ENCODE results near the gene ZBTB7B.

Gene ZBTB7B

DNA sequence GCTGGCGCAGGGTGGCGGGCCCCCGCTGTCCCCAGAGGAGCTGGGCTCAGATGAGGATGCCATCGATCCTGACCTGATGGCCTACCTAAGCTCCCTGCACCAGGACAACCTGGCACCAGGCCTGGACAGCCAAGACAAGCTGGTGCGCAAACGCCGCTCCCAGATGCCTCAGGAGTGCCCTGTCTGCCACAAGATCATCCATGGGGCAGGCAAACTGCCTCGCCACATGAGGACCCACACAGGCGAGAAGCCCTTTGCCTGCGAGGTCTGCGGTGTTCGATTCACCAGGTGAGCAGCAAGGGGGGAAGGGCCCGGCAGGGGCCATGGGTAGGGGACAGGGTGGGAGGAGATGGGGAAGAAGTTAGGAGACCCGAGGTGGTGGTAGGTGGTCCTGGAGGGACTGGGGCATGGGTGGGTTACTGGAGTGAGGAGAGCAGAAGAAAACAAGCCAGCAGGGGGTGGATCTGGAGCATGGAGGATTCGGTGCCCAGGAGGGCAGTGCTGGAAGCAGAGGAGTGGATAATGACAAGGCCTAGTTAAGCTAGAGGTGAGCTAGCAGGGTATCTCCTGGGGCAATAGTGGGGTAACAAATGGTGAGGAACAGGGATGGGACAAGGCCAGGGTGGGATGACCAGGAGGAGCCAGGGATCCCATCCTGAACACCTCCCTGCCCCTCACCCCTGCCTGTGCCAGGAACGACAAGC is 13.1 kb downstream of the ZBTB7B start:
- DNase-seq (ENCODE audit: low read depth in 3 of 3, low spot score in 1 of 3) = no peak

DNA sequence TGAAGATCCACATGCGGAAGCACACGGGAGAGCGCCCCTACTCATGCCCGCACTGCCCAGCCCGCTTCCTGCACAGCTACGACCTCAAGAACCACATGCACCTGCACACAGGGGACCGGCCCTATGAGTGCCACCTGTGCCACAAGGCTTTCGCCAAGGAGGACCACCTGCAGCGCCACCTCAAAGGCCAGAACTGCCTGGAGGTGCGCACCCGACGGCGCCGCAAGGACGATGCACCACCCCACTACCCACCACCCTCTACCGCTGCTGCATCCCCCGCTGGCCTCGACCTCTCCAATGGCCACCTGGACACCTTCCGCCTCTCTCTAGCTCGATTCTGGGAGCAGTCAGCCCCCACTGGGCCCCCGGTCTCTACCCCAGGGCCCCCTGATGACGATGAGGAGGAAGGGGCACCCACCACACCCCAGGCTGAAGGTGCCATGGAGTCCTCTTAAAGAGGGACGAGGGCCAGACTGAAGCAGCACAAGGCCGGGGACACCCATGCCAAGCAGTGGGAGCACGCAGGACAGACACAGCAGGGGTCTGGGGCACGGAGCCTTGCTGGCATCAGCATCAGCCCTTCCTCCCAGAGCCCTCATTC is 13.7 kb downstream of the ZBTB7B start:
- DNase-seq (ENCODE audit: low read depth in 3 of 3, low spot score in 1 of 3) = no peak

DNA sequence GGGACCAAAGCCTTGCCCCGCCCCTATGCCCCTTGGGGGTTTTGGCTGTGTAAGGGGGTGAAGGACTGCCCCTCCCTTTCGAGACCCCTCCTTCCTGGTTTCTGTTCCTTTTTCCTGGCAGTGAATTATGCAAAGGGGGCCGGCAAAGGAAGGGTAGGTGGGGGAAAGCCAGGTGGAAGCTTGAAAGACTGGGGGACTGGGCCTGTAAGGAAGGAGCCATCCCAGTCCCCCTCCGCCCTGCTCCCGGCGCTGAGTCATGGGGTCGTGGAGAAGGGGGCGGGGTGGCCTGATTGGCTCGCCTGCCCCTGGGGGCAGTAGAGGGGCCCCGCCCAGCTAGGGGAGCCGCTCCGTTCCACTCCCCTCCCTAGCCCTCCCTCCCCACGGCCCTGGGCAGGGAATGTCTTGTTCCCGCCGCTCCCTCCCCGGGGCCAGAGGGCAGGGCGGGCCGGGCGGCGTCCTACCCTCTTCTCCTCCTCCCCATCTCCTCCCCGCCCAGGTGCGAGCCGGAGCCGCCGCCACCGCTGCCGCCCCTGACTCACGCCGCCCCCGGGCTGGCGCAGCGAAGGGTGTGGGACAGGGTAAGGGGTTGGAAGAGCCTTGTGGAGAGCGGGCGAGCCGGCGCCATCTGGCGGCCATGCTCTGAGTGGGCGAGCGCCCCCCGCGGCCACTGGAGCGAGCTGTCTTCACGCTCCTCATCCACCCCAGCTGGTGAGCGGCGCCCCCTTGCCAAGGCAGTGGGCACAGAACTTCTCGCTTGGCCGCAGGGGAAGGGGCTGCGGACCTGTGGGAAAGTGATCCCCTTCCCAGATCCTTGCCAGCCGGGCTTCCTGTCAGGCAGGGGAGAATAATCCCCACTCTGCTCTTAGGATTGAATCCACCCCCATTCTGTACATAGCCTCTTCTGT is 14.7 kb downstream of the ZBTB7B start:
- peak; percentile 80 to 92 (median 89) for DNase-seq (ENCODE audit: low read depth in 3 of 3, low spot score in 1 of 3)

DNA sequence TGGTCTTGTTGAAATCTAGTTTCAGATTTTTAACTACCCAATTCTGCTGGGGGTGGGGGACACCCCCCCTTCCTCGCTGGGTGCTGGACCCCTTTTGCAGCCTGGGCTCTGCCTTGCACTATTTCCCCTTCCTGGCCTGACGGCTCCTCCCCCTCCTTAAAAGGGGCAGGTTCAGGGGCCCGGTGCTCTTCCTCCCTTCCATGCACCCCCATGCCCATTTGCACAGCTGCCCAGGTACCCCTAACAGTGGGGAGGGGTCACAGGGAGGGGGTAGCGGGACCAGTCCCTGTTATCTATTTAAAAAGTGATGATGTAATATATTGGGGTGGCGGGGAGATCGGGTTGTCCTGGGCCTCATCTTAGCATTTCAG is 15.3 kb downstream of the ZBTB7B start:
- DNase-seq (ENCODE audit: low read depth in 3 of 3, low spot score in 1 of 3) = no peak

DNA sequence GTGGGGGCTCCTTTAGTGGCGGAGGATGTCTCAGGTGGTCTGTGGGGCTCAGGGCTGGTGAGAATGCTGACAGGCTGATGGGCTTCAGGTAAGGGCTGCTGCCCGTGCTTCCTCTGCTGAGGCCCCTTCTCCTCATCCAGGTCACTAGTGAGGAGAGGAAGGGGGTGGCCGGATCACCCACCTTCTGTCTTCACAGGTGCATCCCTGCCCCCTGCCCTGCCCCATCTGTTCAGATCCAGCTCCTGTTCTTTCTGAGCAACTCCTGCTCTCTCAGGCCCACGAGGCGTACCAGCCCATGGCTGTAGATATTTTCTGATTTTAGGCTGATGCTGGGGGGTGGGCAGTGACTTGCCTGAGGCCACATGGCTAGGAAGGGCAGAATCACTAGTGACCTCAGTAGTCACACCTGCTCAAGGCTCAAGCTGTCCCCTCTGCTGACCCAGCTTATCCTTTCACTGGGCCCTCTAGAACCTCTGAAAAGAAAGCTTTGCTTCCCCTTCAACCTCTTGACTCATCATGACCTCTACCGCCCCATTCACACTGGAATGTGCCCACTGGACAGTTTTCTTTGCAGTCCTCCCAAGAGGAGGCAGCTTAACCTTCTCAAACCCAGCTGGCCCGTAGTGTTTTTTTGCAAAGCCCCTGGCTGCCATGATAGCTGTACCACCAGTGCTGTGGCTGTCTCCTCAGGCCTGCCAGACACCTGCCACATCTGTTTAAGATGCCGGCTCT is 16.2 kb downstream of the ZBTB7B start:
- no peak for DNase-seq (ENCODE audit: low read depth in 3 of 3, low spot score in 1 of 3)

DNA sequence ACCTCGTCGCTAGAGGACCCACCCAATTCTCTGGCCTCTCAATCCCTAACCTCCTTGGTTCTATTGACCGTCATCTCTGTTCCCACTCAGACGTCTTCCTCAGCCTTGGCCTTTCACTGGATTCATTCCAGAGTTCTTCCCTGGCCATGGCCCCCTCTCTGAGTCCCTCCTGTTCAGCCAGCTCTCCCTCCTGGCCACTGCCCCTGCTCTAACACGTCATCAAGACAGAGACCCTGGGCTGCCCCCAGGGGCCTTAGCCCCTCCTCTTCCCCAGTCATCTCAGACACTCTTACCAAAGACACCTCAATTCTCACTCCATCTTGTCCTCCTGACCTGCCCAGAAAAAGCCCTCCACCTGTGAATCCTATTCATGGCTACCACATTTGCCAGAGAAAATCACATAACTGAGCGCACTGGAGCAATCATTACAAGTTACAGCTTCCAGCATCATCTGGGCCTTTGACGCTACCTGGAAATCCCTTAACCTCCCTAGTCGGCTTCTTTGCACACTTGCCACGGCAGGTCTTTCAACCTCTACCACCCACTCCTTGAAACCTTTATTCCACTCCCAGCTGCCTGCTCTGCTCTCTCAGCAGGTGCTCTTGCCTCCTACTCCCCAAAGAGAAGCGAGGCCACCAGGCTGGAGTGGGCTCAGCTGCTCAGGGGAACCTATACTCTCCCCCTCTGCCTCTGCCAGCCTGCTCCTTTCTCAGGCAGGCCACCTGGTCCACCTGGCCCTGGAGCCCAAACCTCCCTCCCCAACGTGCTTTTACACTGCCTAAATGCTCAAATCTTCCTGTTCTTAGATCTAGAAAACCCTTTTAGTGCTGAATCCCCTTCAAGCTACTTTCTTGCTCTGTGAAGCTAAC is 17.0 kb downstream of the ZBTB7B start:
- no peak for DNase-seq (ENCODE audit: low read depth in 3 of 3, low spot score in 1 of 3)

DNA sequence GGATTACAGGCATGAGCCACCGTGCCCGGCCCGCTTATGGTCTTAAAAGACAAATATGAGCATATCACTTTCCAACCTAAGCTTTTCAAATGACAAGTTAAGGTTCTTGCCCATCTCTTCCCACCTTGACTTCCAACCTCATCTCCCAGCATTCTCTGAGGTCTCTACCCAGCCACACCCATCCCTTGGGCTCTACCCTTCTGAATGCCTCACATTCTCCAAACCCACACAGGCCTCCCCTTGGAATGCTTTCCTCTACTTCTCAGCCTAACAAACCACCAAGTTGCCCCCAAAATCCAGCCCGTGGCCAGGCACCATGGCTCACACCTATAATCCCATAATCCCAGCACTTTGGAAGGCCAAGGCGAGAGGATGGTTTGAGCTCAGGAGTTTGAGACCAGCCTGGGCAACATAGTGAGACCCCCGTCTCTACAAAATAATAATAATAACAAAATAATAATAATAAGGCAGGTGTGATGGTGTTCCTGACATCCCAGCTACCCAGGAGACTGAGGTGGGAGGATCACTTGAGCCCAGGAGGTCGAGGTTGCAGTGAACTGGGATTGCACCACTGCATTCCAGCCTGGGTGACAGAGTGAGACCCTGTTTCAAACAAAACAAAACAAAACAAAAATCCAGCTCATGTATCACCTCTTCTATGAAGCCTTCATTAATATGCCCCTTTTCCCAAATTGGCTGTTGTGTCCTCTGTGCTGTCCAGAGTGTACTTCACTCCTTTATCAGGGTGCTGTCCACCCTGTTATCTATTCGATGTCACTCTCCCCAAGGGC is 19.7 kb downstream of the ZBTB7B start:
- no peak for DNase-seq (ENCODE audit: low read depth in 3 of 3, low spot score in 1 of 3)

DNA sequence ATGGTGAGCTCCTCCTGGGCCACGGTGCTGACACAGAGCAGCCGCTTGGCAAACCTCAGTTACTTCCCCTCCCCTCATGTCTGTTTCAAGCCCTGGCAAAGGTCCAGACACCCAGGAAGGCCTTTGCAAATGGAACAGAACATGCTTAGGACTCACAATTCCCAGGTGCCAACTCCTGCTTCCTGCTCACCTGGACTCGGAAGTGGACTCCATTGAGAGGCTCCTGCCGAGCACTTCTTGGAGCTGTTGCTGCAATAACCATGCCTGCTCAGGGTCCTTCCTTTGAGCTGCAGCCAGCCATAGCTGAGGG is 20.3 kb downstream of the ZBTB7B start:
- no peak for DNase-seq (ENCODE audit: low read depth in 3 of 3, low spot score in 1 of 3)

DNA sequence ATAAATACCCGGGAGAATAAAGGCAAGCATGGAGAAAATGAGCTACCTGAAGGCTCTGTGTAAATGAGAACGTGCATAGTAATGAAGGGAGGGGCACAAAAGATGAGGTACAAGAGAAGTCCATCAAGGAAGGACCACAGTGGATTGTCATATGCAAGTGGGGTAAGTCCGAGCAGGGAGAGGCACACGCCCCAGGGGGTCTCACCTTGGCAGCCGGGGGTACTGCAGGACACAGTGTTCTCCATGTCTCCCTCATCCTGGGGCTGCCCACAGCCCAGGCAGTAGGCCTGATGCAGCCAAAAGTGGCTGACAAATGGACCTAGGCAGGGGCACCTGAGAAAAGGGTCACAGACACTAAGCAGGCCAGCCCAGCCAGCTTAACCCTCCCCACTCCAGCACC is 21.0 kb downstream of the ZBTB7B start:
- no peak for DNase-seq (ENCODE audit: low read depth in 3 of 3, low spot score in 1 of 3)

DNA sequence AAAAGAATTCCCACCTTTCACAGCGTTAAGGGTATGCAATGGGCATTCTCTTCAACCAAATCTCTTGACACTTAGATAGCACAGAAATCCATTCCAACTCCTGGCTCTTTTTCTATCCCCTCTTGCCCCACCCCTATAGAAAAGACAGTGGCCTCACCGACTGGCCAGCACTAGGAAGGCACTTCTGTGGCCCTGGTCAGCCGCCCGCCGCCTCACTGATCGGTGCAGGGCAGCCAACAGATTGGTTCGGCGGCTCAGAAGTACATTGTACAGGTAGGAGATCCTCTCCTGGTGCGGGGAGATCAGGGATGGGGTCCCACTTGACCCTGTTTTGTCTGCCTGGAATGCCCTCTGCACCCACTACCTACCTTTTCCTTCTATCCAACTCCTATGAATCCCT is 21.7 kb downstream of the ZBTB7B start:
- DNase-seq (ENCODE audit: low read depth in 3 of 3, low spot score in 1 of 3) = no peak

DNA sequence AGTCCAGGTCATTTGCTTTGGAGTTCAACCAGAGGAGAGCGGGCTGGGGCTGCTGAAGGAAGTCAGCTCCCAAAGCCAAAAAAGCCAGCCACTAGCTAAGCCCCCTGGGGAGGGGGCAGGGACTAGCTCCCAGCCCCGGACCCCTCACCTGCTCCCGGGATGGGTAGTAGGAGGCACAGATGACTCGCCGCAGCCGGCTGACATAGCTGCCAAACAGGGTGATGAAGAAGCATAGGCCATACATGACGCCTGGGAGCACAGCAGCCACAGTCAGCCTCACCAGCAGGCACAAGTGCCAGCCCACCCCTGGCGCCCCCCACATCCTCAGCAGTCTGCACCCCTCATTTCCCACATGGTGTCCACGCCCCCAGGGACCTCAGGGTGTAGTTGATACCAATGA is 23.6 kb downstream of the ZBTB7B start:
- DNase-seq (ENCODE audit: low read depth in 3 of 3, low spot score in 1 of 3) = no peak

DNA sequence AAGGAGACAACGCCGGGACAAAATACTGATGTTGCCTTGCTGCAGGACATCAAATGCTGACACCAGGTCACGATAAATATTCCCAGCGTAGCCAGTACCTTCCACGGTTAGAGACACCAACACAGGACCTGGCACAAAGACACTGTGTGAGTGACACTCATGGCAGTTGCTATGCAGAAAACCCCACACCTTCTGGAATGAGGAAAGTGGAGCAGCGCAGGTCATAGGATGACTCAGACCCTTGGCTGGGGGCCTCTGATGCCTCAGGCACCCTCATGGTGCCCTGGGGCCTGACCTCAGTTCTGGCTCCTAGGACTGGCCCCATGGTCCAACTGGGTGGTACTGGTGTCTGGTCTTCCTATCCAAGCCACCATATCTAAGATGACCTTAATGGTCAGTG is 24.0 kb downstream of the ZBTB7B start:
- DNase-seq (ENCODE audit: low read depth in 3 of 3, low spot score in 1 of 3) = no peak

DNA sequence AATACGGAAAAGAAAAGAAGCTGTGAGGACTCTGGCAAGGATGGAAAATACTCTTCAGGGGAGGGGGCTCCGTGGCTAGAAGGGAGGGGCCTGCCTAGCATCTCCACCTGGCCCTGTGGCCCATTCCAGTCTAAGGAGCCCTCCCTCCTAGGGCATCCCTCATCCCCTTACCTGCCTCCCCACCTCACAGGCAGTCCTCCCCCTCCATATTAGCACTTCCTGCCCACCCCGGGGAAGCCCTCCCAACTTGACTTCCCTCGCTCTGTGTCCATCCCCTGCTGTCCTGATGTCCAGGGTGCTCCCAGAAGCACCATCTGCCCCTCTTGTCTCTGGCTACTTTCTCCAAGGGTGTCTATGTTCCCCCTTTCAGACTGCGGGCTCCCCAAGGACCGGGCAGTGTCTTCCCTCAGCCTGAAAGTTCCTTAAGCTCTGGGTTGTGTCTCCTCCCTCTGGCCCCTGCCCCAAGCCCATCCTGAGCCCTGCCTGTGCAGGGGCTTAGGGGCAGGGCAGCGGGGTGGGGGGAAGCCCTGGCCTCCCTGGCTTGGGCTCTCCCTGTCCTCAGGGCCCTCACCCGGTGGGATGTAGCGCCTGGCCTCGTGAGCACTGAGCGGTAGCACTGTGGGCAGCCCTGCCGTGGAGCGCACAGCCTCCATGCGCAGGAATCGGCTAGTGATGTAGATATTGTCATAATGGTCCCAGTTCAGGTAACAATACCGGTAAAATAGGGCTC is 27.1 kb downstream of the ZBTB7B start:
- DNase-seq (ENCODE audit: low read depth in 3 of 3, low spot score in 1 of 3) = no peak

DNA sequence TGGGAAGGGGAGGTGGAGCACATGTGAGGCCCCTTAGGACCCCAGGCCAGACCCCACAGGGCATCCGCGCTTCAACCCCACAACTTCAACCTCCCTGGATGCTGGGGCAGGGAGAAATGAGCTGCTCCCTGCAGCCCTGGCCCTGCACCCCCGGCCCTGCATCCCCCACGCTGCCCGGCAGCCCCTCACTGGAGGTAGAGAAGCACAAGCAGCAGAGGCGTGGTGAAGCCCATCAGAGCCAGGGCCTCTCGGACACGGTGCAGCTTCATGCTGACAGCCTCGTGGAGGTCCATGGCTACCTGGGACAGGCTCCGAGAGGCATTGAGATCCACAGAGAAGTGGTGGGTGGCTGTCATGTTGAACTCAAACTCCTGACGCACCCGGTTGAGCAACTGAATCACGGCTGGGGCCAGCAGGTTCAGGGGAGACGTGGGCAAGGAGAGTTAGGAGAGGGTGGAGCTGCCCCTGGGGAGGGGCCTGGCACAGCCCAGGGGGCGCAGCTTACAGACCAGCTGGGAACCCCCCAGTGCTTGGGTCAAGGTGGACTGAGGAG is 27.7 kb downstream of the ZBTB7B start:
- DNase-seq (ENCODE audit: low read depth in 3 of 3, low spot score in 1 of 3) = no peak

DNA sequence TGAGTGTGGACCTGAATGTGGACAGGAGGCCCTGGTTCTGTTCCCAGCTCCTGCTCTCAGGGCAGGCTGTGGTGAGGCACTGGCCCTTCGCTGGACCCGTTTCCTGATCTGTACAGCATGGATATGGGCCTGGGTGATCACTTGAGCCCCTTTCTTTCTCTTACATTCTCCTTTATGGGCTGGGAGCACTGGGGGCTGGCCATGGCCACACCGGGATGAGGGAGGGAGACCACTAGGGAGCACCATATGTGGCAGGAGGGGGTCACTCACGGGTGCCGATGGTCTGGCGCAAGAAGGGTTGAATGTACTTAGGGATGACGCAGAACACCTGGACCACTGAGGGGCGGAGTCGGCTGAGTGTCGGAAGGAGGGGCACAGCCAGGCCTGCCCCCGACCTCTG is 28.3 kb downstream of the ZBTB7B start:
- DNase-seq (ENCODE audit: low read depth in 3 of 3, low spot score in 1 of 3) = no peak

DNA sequence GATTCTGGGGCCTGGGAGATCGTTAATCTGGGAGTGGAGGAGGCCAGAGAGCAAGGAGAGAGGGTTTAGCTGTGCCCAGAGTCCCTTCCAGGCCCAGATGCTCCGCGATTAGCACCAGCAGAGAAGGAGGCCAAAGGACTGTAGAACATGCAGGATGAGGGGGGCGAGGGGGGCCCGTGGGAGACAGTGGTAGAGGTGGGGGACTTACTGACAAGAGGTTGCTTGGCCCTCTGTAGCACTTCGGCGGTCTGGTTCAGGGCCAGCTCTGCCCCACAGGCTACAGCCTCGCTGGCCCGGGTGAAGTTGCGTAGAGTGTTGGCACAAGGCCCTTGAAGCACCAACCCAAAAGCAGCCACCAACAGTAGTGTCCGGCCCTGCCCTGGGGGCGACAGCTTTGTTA is 30.3 kb downstream of the ZBTB7B start:
- DNase-seq (ENCODE audit: low read depth in 3 of 3, low spot score in 1 of 3) = no peak

DNA sequence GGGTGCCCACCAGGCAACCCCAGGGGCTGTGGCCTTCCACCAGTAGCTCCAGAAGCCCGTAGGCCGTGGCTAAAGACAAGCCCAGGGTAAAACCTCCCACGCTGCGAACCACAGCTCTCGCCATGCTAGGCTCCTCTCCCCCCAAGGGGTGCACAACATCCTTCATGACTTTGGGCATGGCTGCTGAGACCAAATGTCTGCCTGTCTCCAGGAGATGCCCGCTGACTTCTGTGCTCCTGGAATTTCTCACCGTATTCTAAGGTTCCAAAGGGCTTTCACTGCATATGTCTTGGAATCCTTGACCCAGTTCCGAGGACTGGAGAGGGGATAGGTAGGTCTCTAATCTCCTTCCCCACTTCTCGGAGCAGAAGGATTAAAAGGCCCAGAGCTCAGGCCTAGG is 30.9 kb downstream of the ZBTB7B start, which contains the start of the genes DCST1 and DCST2:
Gene DCST1 (plus strand): TSS at position 301 of the 400 bp plus-strand sequence. CDS start 213 bp downstream, outside the sequence.
Gene DCST2 (minus strand): TSS at position 258 of the 400 bp plus-strand sequence. CDS start 80 bp downstream, at position 178.
- DNase-seq (ENCODE audit: low read depth in 3 of 3, low spot score in 1 of 3) = no peak

DNA sequence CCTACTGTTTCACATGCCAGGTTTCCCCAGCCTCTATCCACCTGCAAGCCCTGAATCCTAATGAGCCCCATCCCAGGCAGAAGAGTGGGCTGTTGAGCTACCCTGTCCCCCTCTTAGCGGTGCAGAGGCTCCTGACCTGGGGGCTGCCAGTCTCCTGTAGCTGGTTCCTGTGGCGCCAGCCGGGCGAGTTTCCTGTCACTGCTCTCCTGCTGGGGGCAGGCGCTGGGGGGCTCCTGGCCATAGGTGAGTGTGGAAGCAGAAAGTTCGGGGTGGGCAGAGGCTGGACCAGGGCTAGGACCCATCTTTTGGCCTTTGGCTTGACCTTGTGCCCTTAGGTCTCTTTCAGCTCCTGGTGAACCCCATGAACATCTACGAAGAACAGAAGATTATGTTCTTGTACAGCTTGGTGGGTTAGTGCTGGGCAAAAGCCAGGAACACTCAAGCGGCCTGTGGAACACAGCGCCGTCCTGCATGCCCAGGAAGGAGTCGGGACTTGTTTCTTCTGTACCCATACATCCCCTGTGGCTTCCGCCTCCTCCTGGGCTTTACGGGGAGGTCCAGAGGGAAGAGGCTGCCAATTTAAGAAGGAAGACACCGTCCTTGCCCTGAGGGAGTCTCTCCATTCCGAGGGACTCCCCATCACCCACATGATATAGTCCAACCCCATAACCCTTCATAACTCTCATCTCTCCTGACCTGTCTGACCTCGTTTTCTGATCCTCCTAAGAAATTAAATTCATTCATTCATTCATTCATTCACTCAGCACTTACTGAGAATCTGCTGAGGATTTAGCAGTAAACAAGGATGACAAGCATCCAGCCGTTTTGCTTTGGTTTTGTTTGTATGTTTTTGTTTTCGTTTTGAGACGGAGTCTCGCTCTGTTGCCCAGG is 32.0 kb downstream of the ZBTB7B start:
- DNase-seq (ENCODE audit: low read depth in 3 of 3, low spot score in 1 of 3) = no peak

All from stimulated activated CD4-positive, alpha-beta T cell treated with anti-CD3 and anti-CD28 coated beads, TNF-alpha, amount 100 ng/mL, for 1 hour (primary cell).